ENCODE results near the gene FRMD4A. TPM values are rescaled to one million over a fixed set of nuclear protein-coding genes. Genes with fewer than 3 reads are reported as not detected.

The FRMD4A gene
- total RNA-seq, 2 experiments from 2014 or later = 0.30 to 0.35 TPM

DNA sequence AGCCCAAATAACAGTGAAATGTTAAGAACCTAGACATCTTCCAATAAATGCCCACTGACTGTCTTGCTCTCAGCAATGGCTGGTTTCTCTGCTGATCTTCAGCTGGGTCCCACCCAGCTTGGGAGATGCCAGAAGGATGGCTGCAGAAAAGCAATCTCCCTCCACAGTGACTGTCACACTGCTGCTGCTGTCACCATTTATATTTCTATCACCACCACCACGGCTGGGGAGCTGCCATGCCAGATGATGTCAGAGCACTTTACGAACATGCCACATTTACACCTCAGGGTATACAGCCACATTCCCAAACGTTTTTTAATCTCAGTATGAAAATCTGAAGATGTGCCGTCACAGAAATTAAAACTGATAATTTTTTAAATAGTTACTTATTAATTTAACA, 29.8 kb upstream of the FRMD4A start:
- CTCF ChIA-PET = no interaction called here
- no peaks in the 10 kb centered on the region for H3K4me1 Mint-ChIP-seq
- no peaks in the 10 kb centered on the region for H3K36me3 Mint-ChIP-seq (ENCODE audit: low read depth)
- H3K4me3 Mint-ChIP-seq = no peak overlapping the region
- H3K27ac Mint-ChIP-seq = no peak overlapping the region
- no peak for DNase-seq
- no peaks in the 10 kb centered on the region for H3K9me3 Mint-ChIP-seq
- H3K27me3 Mint-ChIP-seq = peaks cover 22% of the 10 kb centered on the region
- POLR2A ChIA-PET = no interaction called here

DNA sequence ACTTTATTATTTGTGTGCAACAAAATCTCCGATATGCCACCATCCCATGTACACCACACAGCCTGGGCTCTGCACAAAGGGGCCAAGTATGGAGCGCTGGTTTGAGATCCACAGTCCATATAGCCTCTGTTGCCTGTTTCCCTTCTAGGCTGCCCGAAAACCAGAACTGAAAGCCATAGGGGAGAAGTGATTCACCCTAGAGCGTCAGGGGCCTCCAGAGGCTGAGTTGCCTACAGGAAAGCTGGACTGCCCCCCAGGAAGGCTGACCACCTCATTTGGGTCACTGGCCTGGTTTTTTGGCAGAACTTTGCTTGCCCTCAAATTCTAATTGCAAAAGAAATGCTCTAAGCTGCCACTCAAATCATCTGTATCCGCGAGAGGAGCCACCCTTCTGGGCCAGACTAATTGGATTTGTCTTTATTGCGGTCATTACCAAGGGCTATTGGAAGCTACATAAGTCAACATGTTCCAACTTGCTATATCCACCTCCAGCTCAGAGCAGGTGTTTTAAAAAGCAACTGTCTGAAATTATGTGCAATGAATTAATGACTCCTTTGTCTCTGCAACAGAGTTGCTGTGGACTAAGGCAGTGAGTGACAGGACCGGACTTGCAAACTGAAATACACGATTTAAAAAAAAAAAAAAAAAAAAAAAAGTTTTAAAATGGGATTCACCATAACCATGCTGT, 28.3 kb upstream of the FRMD4A start:
- no peak overlapping the region for H3K4me3 Mint-ChIP-seq
- no peaks in the 10 kb centered on the region for H3K4me1 Mint-ChIP-seq
- no peaks in the 10 kb centered on the region for H3K9me3 Mint-ChIP-seq
- no peak for DNase-seq
- CTCF ChIA-PET = no interaction called here
- POLR2A ChIA-PET = no interaction called here
- H3K27me3 Mint-ChIP-seq = peaks cover 25% of the 10 kb centered on the region
- H3K27ac Mint-ChIP-seq = no peak overlapping the region
- no peaks in the 10 kb centered on the region for H3K36me3 Mint-ChIP-seq (ENCODE audit: low read depth)

DNA sequence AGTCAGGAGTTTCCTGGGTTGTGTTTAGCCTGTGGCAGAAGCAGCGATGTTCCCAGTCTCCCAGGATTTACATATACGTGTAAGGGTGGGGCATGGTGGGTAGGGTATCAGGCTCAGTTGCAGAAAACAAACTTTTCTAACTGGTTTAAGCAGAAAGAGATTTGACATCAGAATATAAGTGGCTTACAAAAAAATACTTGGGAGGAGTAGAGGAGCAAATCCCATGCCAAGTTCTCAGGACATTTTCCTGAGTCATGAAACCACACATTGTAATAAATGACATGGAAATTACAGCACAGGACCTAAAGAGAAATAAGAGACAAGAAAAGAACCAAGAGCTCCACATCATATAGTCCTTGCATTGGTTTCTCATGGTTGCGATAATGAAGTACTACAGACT, 26.2 kb upstream of the FRMD4A start:
- POLR2A ChIA-PET = no interaction called here
- H3K27ac Mint-ChIP-seq = no peak overlapping the region
- no peaks in the 10 kb centered on the region for H3K9me3 Mint-ChIP-seq
- CTCF ChIA-PET = no interaction called here
- DNase-seq = no peak
- no peaks in the 10 kb centered on the region for H3K36me3 Mint-ChIP-seq (ENCODE audit: low read depth)
- no peaks in the 10 kb centered on the region for H3K4me1 Mint-ChIP-seq
- H3K4me3 Mint-ChIP-seq = no peak overlapping the region
- H3K27me3 Mint-ChIP-seq = peaks cover 26% of the 10 kb centered on the region

DNA sequence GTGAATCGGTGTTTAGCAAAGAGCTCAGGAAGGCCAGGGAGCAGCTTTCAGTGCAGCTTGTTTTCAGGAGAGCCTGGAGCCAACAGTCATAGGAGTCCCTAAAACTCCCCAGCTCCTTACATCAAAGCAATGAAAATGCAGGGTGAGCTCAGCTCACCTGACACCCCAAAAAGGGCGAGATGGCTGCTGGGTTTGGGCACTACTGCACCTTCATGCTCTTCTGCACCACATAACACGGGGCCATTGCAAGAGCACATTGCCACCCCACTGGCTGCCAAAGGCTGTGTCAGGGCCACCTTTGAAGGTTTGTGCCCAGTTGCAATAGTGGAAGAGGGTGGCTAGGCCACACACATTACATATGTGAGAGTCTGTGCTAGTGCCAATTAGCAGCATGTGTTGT, 25.0 kb upstream of the FRMD4A start:
- CTCF ChIA-PET = no interaction called here
- POLR2A ChIA-PET = no interaction called here
- peaks cover 16% of the 10 kb centered on the region for H3K27me3 Mint-ChIP-seq
- H3K4me1 Mint-ChIP-seq = no peaks in the 10 kb centered on the region
- no peak overlapping the region for H3K27ac Mint-ChIP-seq
- no peaks in the 10 kb centered on the region for H3K36me3 Mint-ChIP-seq (ENCODE audit: low read depth)
- no peaks in the 10 kb centered on the region for H3K9me3 Mint-ChIP-seq
- H3K4me3 Mint-ChIP-seq = no peak overlapping the region
- no peak for DNase-seq

DNA sequence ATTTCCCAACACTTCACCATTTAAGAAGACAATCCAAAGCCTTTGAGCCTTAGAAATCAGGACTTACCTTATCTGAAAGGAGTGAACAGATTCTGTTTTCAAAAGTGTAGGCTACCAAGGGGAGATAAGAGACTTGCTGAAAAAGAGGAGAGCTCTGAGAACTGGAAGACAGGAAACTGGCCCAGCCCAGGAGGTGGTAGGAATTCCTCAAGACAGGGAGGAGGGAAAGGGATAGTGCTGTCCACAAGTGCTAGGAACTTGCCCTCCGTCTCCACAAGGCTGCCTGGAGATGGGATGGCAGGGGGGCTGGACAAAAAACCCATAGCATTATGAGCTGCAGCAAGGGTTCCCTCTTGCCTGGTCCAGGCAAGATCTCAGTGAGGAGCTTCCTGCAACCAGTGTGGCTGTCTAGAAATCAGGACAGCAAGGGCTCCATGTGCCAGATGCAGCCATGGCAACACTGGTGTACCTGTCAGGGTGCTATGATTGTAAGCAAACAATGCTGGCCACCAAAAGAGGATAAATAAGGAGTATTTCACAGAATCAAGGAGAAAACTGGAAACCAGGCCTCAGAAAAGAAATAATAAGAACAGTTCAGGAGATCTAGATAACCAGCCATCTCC, 22.7 kb upstream of the FRMD4A start:
- ChIA-PET CTCF (no interaction called here), POLR2A (interaction anchor here (1.3 kb wide), 1 partner anchor 12 kb away, joined by 3 read pairs; no protein-coding TSS in a partner anchor)
- no peaks in the 10 kb centered on the region for H3K36me3 Mint-ChIP-seq (ENCODE audit: low read depth)
- no peaks in the 10 kb centered on the region for H3K4me1 Mint-ChIP-seq
- no peak for DNase-seq
- H3K27me3 Mint-ChIP-seq = peaks cover 10% of the 10 kb centered on the region
- H3K9me3 Mint-ChIP-seq = no peaks in the 10 kb centered on the region
- no peak overlapping the region for H3K4me3 Mint-ChIP-seq
- no peak overlapping the region for H3K27ac Mint-ChIP-seq

DNA sequence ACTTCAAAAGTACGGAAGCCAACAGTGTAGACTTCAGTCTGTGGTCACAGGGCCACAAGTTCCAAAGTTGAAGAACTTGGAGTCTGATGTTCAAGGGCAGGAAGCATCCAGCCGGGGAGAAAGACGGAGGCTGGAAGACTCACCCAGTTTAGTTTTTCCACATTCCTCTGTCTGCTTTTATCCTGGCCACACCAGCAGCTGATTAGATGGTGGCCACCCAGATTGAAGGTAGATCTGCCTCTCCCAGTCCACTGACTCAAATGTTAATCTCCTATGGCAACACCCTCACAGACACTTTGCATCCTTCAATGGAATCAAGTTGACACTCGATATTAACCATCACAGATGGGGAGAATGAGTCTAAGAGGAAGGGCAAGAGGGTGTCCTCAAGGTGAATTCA, 19.3 kb upstream of the FRMD4A start:
- no peaks in the 10 kb centered on the region for H3K4me1 Mint-ChIP-seq
- peaks cover 8% of the 10 kb centered on the region for H3K27me3 Mint-ChIP-seq
- CTCF ChIA-PET = no interaction called here
- DNase-seq = no peak
- H3K4me3 Mint-ChIP-seq = no peak overlapping the region
- H3K27ac Mint-ChIP-seq = no peak overlapping the region
- H3K9me3 Mint-ChIP-seq = no peaks in the 10 kb centered on the region
- no peaks in the 10 kb centered on the region for H3K36me3 Mint-ChIP-seq (ENCODE audit: low read depth)
- POLR2A ChIA-PET = no interaction called here

DNA sequence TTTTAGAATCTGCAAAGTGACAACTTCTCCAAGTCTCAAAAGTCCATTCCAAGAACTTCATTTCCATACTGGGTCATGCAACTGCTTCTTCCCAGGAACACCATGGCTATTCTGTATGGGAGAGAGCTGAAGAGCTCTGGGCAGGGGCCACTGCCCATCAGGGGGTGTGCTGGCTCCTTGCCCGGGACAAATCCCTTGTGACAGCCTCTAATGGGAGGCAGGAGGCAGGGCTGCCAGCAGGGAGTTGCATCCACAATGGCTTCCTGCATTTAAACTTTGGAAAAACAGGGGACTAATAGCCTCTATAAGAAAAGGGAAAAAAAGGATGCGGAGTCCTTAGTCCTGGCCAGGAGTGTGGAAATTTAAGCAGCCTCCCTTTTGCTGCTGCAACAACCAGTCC, 18.4 kb upstream of the FRMD4A start:
- ChIA-PET POLR2A (no interaction called here), CTCF (no interaction called here)
- no peak overlapping the region for H3K27ac Mint-ChIP-seq
- no peaks in the 10 kb centered on the region for H3K4me1 Mint-ChIP-seq
- H3K4me3 Mint-ChIP-seq = no peak overlapping the region
- no peaks in the 10 kb centered on the region for H3K9me3 Mint-ChIP-seq
- DNase-seq = no peak
- no peaks in the 10 kb centered on the region for H3K36me3 Mint-ChIP-seq (ENCODE audit: low read depth)
- peaks cover 12% of the 10 kb centered on the region for H3K27me3 Mint-ChIP-seq

DNA sequence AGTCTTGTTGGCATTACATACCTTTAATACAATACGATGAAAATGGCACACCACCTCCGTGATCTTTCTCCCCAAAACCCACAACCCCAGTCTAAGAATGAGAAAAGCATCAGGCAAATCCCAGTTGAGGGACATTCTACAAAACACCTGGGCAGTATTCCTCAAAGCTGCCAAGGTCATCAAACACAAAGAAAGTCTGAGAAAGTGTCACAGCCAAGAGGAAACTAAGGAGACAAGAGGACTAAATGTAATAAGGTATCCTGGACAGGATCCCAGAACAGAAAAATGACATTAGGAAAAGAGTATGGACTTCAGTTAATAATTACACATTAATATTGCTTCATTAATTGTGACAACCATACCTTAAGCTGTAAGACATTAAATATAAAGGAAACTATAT, 14.5 kb upstream of the FRMD4A start:
- no peak overlapping the region for H3K4me3 Mint-ChIP-seq
- H3K36me3 Mint-ChIP-seq (ENCODE audit: low read depth) = no peaks in the 10 kb centered on the region
- H3K27ac Mint-ChIP-seq = no peak overlapping the region
- no peak for DNase-seq
- H3K4me1 Mint-ChIP-seq = no peaks in the 10 kb centered on the region
- no peaks in the 10 kb centered on the region for H3K9me3 Mint-ChIP-seq
- ChIA-PET POLR2A (no interaction called here), CTCF (interaction anchor here (0.8 kb wide), 1 partner anchor 19 kb away, joined by 3 read pairs; no protein-coding TSS in a partner anchor)
- peaks cover 19% of the 10 kb centered on the region for H3K27me3 Mint-ChIP-seq

DNA sequence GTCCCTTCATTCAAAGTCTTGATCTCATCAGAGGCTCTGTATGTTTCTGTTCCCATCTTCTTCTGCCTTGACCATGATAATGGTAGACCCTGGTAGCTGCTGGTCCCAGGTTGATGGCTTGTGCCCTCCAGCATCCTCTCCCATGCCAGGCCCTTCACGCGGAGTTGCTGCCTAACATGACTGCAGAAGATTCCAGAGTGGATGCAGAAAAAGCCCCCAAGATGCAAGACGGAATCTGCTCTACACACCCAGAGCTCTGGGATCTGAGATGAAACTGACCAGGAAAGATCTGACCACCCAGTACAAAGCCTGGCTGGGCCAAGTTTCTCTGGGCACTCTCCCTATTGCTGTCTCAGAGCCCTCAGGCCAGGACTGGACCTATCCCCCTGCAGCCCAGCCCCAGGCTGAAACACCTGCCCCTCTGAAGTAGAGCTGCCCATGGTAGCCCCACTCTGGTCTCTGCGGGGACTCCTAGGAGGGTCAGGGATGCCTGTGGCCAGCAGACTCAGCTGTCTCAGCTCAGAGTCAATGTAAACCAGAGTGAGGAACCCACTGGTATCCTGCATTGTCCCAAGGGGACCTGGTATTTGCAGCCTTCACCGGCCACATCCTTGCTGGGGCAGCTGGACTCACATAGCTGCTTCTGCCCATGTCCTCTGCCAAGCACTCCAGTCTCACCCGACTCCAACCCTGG, 9.5 kb upstream of the FRMD4A start:
- Mint-ChIP-seq H3K4me3 (no peak overlapping the region), H3K4me1 (no peaks in the 10 kb centered on the region), H3K27me3 (peaks cover 28% of the 10 kb centered on the region), H3K36me3 (ENCODE audit: low read depth) (no peaks in the 10 kb centered on the region), H3K27ac (no peak overlapping the region), H3K9me3 (no peaks in the 10 kb centered on the region)
- ChIA-PET POLR2A (no interaction called here), CTCF (no interaction called here)
- DNase-seq = no peak

DNA sequence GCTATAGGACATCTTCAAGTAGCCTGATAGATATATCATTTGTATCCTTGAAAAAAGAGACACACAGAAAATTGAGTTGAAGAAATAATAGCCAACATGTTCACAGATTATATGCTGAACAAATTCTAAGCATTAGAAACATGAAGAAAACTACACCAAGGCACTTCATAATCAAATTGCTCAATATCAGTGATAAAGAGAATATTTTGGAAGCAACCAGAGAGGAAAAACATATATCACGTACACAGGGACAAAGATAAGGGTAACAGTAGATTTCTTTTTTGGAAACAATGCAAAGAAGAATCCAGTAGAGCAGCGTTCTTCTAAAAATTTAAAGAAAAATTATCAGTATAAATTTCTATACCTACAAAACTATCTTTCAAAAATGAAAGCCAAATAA, 6.0 kb upstream of the FRMD4A start:
- ChIA-PET CTCF (no interaction called here), POLR2A (no interaction called here)
- Mint-ChIP-seq H3K9me3 (no peaks in the 10 kb centered on the region), H3K27me3 (peaks cover 25% of the 10 kb centered on the region), H3K4me3 (no peak overlapping the region), H3K4me1 (no peaks in the 10 kb centered on the region), H3K36me3 (ENCODE audit: low read depth) (no peaks in the 10 kb centered on the region), H3K27ac (no peak overlapping the region)
- no peak for DNase-seq

DNA sequence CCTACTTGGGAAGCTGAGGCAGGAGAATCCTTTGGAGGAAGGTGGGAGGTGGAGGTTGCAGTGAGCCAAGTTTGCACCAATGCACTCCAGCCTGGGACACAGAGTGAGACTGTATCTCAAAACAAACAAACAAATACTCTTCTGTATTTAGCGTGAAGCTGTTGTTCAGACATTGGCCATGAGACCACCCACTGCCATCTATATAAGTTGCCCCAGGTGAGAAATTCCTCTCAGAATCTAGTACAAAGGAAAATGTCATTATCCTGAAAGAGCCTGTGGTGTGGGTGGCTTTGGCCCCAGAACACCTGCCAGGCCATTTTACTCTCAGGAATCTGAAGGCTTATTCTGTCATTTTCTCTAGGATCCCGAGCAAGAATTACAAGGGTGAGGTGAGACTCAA, 4.0 kb upstream of the FRMD4A start:
- POLR2A ChIA-PET = no interaction called here
- Mint-ChIP-seq H3K4me3 (no peak overlapping the region), H3K27ac (no peak overlapping the region), H3K36me3 (ENCODE audit: low read depth) (no peaks in the 10 kb centered on the region), H3K4me1 (no peaks in the 10 kb centered on the region), H3K9me3 (no peaks in the 10 kb centered on the region), H3K27me3 (peaks cover 31% of the 10 kb centered on the region)
- no peak for DNase-seq
- CTCF ChIA-PET = no interaction called here

DNA sequence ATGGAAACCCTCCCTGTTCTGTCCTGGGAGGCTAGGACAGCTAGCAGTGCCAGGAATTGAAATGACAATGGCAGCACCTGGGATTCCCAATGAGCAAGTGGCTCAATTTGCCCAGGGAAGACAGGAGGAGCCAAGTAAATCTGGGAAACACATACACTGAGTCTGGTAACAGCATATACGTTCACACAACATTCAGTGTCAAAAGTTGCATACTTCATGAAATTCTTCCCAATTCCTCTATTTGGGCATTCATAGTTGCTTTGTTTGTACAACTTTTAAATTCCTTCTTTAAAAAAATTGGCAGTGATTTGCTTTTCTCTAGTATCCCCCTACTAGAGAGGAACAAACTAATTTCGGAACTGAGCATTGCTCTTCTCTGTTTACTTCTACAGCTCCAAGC, 2.9 kb upstream of the FRMD4A start:
- Mint-ChIP-seq H3K27me3 (peaks cover 33% of the 10 kb centered on the region), H3K9me3 (no peaks in the 10 kb centered on the region), H3K4me1 (no peaks in the 10 kb centered on the region), H3K27ac (no peak overlapping the region), H3K36me3 (ENCODE audit: low read depth) (no peaks in the 10 kb centered on the region), H3K4me3 (no peak overlapping the region)
- ChIA-PET POLR2A (no interaction called here), CTCF (no interaction called here)
- DNase-seq = no peak

DNA sequence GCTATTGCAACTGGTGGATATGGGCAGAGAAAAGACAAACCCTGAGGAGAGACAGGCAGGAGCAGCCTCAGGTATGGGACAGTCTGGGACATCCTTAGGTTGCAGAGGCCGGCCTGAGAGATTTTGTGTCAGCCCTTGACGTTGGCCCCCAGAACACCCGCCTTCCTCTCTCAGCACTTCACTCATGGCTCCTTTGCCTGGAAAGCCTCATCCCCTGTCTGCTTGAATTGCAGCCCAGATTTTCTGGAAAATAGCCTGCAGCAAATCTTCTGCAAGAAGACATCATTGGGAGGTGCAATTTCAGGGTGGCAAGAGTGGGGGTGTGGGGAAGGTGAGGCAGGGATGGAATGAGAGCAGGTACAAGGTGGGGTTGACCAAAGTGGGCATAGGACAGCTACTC, 2.2 kb upstream of the FRMD4A start:
- ChIA-PET POLR2A (no interaction called here), CTCF (no interaction called here)
- H3K4me3 Mint-ChIP-seq = no peak overlapping the region
- no peak for DNase-seq
- H3K36me3 Mint-ChIP-seq (ENCODE audit: low read depth) = no peaks in the 10 kb centered on the region
- no peak overlapping the region for H3K27ac Mint-ChIP-seq
- H3K9me3 Mint-ChIP-seq = no peaks in the 10 kb centered on the region
- no peaks in the 10 kb centered on the region for H3K4me1 Mint-ChIP-seq
- H3K27me3 Mint-ChIP-seq = peaks cover 31% of the 10 kb centered on the region

DNA sequence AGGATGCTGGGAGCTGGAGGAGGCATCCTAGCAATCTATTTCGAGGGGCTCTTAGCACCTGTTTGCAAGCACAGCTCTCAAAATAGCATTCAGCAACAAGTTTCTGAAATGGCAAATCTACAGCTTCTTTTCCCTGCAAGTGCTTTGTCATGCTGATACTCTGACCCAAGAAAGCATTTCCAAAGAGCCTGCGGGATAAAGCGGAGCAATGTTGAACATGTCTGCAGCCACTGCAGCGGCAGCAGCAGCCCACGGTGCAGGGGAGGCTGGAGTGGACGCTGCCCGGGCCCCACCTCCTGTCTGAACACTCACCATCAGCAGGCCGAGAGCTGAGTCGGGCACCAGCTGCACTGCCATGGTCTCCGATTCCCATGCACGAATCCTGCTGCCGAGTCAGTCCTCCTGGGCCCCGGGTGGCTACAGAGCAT, 964 bp downstream of the FRMD4A start:
- ChIA-PET CTCF (interaction anchor here (1.3 kb wide), 1 partner anchor 10 kb away, joined by 3 read pairs; no protein-coding TSS in a partner anchor), POLR2A (no interaction called here)
- no peak for DNase-seq
- Mint-ChIP-seq H3K4me3 (no peak overlapping the region), H3K4me1 (no peaks in the 10 kb centered on the region), H3K36me3 (ENCODE audit: low read depth) (no peaks in the 10 kb centered on the region), H3K27me3 (peaks cover 31% of the 10 kb centered on the region), H3K27ac (no peak overlapping the region), H3K9me3 (no peaks in the 10 kb centered on the region)

Data from activated CD4-positive, alpha-beta memory T cell treated with anti-CD3 and anti-CD28 coated beads, Interleukin-2, amount 10 ng/mL, durations not matched to agents 7 days and 5 days (primary cell).